ENCODE results near the gene GNB5.
A peak's percentile ranks its signal among the peaks of the same experiment; 100 is the strongest.

GNB5 gene

DNA sequence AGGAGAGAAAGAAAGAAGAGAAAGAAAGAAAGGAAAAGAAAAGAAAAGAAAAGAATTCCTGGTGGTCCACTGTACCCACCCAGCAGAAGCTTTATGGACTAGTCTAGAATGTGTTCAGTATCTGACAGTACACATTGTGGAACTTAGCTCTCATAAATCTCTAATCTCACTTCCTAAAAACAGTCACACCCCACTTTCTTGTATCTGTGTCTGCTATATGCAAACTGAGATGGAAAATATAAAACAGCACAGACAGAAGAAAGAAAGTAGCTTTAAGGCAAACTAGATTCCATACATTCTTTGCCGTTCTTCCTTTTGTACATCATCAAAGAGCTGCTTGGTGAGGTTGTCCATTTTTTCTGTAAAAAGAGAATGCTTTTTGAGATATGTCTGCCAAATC lies 41.1 kb upstream of the GNB5 start:
- Histone ChIP-seq H3K4me3 (replicated peaks; ENCODE audit: insufficient read depth, low read length) (no peak overlapping the region), H3K27ac (replicated peaks) (no peak overlapping the region), H3K27me3 (ENCODE audit: insufficient read depth, poor library complexity, severe bottlenecking) (no peaks in the 10 kb centered on the region)
- peak; percentile 39; the same call in 1 of the 2 replicates for TF ChIP-seq SPI1 (IDR thresholded peaks at IDR 0.05; ENCODE audit: borderline replicate concordance, low read depth)
- TF ChIP-seq, protein P1, sequence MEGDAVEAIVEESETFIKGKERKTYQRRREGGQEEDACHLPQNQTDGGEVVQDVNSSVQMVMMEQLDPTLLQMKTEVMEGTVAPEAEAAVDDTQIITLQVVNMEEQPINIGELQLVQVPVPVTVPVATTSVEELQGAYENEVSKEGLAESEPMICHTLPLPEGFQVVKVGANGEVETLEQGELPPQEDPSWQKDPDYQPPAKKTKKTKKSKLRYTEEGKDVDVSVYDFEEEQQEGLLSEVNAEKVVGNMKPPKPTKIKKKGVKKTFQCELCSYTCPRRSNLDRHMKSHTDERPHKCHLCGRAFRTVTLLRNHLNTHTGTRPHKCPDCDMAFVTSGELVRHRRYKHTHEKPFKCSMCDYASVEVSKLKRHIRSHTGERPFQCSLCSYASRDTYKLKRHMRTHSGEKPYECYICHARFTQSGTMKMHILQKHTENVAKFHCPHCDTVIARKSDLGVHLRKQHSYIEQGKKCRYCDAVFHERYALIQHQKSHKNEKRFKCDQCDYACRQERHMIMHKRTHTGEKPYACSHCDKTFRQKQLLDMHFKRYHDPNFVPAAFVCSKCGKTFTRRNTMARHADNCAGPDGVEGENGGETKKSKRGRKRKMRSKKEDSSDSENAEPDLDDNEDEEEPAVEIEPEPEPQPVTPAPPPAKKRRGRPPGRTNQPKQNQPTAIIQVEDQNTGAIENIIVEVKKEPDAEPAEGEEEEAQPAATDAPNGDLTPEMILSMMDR (IDR thresholded peaks at IDR 0.05; ENCODE audit: insufficient read depth, low read length) = no peak
- DNase-seq (ENCODE audit: low read depth in 1 of 2, low spot score in 1 of 2) = no peak

DNA sequence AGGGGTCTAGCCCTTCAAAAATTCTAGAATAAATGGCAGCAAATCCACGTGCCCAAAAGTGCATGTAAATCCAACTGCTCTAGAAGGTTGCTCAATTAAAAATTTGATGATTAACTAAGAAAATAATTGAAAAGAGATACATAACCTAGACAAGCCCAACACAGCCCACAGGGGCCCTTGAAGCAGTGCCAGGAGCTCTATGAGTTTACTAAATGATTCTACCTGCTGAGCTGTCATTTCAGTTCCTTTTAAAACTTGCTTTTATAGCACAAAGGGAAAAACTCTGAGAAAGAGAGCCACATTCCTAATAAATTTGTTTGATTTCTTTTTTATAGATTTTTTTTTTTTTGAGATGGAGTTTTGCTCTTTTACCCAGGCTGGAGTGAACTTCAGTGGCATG lies 38.9 kb upstream of the GNB5 start:
- no peak overlapping the region for H3K4me3 ChIP-seq (replicated peaks; ENCODE audit: insufficient read depth, low read length)
- no peak for TF ChIP-seq SPI1 (IDR thresholded peaks at IDR 0.05; ENCODE audit: borderline replicate concordance, low read depth)
- no peak for TF ChIP-seq GABPA (IDR thresholded peaks at IDR 0.05; ENCODE audit: low read depth)
- TF ChIP-seq, protein P1 (IDR thresholded peaks at IDR 0.05; ENCODE audit: insufficient read depth, low read length) = no peak
- no peak for TF ChIP-seq POLR2AphosphoS5 (IDR thresholded peaks at IDR 0.05; ENCODE audit: low read depth)
- TF ChIP-seq, protein P2, sequence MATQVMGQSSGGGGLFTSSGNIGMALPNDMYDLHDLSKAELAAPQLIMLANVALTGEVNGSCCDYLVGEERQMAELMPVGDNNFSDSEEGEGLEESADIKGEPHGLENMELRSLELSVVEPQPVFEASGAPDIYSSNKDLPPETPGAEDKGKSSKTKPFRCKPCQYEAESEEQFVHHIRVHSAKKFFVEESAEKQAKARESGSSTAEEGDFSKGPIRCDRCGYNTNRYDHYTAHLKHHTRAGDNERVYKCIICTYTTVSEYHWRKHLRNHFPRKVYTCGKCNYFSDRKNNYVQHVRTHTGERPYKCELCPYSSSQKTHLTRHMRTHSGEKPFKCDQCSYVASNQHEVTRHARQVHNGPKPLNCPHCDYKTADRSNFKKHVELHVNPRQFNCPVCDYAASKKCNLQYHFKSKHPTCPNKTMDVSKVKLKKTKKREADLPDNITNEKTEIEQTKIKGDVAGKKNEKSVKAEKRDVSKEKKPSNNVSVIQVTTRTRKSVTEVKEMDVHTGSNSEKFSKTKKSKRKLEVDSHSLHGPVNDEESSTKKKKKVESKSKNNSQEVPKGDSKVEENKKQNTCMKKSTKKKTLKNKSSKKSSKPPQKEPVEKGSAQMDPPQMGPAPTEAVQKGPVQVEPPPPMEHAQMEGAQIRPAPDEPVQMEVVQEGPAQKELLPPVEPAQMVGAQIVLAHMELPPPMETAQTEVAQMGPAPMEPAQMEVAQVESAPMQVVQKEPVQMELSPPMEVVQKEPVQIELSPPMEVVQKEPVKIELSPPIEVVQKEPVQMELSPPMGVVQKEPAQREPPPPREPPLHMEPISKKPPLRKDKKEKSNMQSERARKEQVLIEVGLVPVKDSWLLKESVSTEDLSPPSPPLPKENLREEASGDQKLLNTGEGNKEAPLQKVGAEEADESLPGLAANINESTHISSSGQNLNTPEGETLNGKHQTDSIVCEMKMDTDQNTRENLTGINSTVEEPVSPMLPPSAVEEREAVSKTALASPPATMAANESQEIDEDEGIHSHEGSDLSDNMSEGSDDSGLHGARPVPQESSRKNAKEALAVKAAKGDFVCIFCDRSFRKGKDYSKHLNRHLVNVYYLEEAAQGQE (IDR thresholded peaks at IDR 0.05; ENCODE audit: insufficient replicate concordance, low read depth) = no peak
- no peak for DNase-seq (ENCODE audit: low read depth in 1 of 2, low spot score in 1 of 2)
- no peaks in the 10 kb centered on the region for H3K27me3 ChIP-seq (ENCODE audit: insufficient read depth, poor library complexity, severe bottlenecking)
- no peak overlapping the region for H3K27ac ChIP-seq (replicated peaks)

DNA sequence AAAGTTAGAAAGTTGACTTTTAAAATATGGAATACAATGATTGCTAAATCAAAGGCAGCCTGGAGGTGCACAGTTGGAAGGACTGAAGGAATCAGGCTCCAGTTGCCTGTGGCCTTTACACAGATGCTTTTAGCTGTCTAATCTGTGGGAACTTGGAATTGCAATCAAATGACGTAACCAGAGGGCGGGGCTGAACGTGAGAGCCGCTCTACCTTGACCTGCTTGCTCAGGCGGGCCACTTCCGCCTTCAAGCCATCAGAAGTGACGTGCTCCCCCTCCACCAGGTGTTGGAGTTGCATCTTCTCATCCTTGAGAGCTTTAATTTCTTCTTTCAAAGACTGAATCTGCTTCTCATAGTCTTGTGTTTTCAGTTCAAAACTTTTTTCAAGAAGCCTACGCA lies 37.7 kb upstream of the GNB5 start:
- DNase-seq (ENCODE audit: low read depth in 1 of 2, low spot score in 1 of 2) = peak in 1 of 2 experiments; percentile 38

DNA sequence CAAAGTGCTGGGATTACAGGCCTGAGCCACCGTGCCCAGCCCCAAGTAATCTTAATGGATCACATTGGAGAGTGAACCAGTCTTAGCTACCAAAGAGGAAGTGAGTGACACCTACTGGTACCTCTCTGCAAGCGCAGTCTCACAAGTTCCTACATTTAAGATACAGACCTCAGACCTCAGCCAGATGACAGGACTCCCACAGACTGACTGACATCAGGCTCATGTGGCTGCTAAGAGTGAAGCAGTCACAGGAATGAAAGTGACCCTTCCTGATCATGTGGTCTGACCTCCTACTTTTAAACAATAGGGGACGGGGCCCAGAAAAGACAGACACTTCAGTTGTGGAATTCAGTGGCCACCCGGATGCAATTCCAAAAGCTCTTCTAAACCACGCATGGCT lies 36.3 kb upstream of the GNB5 start:
- Histone ChIP-seq H3K27me3 (ENCODE audit: insufficient read depth, poor library complexity, severe bottlenecking) (no peaks in the 10 kb centered on the region), H3K4me3 (replicated peaks; ENCODE audit: insufficient read depth, low read length) (no peak overlapping the region), H3K27ac (replicated peaks) (no peak overlapping the region)
- DNase-seq (ENCODE audit: low read depth in 1 of 2, low spot score in 1 of 2) = peak; percentile 54 to 84
- TF ChIP-seq SPI1 (IDR thresholded peaks at IDR 0.05; ENCODE audit: borderline replicate concordance, low read depth) = peak; percentile 89; the same call in 1 of the 2 replicates
- TF ChIP-seq, protein P2 (IDR thresholded peaks at IDR 0.05; ENCODE audit: insufficient replicate concordance, low read depth) = no peak
- no peak for TF ChIP-seq POLR2AphosphoS5 (IDR thresholded peaks at IDR 0.05; ENCODE audit: low read depth)
- TF ChIP-seq, protein P1 (IDR thresholded peaks at IDR 0.05; ENCODE audit: insufficient read depth, low read length) = peak; percentile 86

More for the DNA sequence above, 37.7 kb upstream of the GNB5 start:
- no peak for TF ChIP-seq GABPA (IDR thresholded peaks at IDR 0.05; ENCODE audit: low read depth)
- TF ChIP-seq SPI1 (IDR thresholded peaks at IDR 0.05; ENCODE audit: borderline replicate concordance, low read depth) = no peak
- TF ChIP-seq, protein P1 (IDR thresholded peaks at IDR 0.05; ENCODE audit: insufficient read depth, low read length) = no peak
- no peak overlapping the region for H3K4me3 ChIP-seq (replicated peaks; ENCODE audit: insufficient read depth, low read length)
- H3K27me3 ChIP-seq (ENCODE audit: insufficient read depth, poor library complexity, severe bottlenecking) = no peaks in the 10 kb centered on the region
- no peak overlapping the region for H3K27ac ChIP-seq (replicated peaks)

Measured in HL-60 (cell line).